Activated CD4-positive, alpha-beta T cell treated with anti-CD3 and anti-CD28 coated beads, Interleukin-2, amount 50 U/mL, for 24 hours (primary cell): ENCODE measurements around the gene NT5C3A.
A peak's percentile ranks its signal among the peaks of the same experiment; 100 is the strongest.
"Not testable (repeated sequence)": the region's sequence is repeated elsewhere in the genome, so short reads cannot be mapped to it uniquely, and the experiment has no call there.

ENCODE experiments used
- DNase-seq, 2 donors: peaks; one replicate each; pipeline ENCODE4 v3.0.0-alpha.2; 2020; ENCODE audit warnings: low read depth in 1 of 2, low spot score in 1 of 2

NT5C3A gene

DNA sequence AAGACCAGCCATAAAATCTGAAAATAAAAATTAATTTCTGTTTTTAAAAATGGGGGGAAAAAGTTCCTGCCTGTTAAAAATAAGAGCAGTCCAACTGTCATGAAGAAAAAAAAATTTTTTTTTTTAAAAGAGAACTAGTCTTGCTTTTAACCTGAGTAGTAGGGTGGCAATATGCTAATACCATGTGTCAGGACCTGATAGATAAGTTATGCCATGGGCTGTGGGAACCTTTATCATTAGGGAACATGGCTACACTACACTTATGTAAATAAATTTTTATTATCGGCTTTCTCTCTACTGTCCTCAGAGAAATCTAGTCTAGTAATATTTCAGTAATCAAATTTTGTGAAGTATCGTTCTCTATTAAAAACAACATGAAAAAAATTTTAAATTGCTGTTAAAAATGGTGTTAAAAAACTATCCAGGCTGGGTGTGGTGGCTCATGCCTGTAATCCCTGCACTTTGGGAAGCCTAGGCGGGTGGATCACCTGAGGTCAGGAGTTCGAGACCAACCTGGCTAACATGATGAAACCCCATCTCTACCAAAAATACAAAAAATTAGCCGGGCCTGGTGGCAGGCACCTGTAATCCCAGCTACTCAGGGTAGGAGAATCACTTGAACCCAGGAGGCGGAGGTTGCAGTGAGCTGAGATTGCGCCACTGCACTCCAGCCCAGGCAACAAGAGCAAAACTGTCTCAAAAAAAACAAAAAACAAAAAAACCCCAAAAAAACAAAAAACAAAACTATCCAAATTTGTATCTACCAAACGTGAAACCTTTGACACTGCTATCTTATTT lies 20.7 kb downstream of the NT5C3A start:
- no peak for DNase-seq

- peak in 1 of 2 donors; percentile 52 for DNase-seq
Measured at GRCh38 chr7:33040803-33041516, 21.6 kb downstream of the NT5C3A start.

DNA sequence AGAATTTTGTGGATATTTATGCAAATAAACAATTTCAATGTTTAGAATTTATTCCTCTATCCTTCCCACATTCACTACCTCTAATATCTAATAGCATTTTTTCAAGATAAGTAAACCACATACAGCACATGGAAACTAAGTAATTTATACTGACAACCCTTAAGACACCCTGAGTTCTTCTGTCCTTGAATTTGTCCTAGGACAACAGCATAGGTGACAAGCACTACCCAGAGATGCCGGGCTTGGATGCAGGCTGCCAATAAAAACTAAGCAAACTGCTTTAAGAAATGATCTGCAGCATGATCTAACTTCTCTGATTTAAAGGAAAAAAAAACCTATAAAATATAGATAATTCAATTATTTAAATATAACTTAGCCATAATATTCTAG lies 22.7 kb downstream of the NT5C3A start:
- DNase-seq: no peak

DNA sequence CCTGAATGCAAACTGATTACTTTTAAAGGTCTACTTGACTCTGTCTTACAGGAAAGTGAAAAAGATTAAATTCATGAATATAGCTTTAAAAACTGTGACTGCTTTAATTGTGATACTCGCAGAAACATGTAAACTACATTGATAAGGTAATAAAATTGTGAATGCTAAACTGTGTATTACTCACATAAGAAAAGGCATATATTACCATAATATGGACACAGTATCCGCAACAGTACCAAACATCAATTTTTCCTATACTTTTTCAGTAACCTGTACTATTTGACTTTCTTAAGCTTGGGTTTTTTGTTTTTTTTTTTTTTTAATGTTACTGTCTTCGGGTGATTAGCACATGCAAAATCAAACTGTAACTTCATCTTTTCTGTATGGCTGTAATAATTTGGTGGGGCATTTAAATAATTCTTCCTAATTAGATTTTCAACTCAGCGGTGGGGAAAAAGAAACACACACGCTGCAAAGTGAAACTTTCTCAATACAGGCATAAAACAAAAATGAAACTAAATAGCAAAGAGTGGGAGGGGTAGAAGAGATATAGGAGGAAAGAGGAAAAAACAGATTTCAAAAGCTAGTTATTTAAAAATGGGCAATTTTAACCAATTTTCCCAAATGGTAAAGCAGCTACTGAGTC lies 23.2 kb downstream of the NT5C3A start:
- no peak for DNase-seq

GRCh38 chr7:33038639-33039038 lies 23.9 kb downstream of the NT5C3A start:
- no peak for DNase-seq

- DNase-seq: no peak
Measured at GRCh38 chr7:33035776-33036175, 26.8 kb downstream of the NT5C3A start.

DNA sequence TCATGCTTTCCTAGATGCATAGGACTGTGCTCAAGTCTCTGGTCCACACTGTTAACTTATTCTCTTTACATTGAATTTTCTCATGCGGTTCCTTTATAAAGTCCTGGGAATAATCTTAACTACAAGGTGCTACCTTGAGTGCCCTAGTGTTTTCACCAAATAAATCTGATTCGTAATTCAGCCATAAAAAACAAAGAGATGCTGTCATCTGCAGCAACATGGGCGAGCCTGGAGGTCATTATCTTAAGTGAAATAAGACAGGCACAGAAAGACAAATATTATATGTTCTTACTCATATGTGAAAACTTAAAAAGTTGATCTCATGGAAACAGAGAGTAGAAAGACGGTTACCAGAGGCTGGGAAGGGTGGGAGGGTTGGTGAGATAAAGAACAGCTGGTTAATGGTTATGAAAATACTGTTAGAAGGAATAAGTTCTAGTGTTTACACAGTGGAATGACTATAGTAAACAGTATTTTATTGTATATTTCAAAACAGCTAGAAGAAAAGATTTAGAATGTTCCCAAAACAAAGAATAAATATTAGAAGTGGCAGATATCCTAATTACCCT lies 38.3 kb downstream of the NT5C3A start:
- DNase-seq: no peak

DNA sequence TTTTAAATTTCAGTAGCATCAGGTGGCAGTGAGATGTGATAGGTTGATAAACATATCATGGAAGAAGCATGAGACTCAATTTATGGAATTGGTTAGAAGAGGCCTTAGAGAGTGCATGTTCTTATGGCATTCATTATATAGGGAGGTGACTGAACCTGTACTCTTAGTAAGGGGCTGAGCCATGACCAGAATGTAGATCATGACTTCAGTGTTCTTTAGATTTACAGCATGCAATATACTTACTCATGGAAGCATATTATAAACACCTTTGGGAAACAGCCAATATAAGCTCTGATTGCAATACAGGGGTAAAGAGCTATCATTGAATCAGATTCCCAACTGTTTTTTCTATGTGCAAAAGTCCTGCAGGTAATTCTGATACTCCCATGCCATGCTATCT lies 50.2 kb downstream of the NT5C3A start:
- no peak for DNase-seq

- no peak for DNase-seq
Measured at GRCh38 chr7:33009734-33010133, 52.8 kb downstream of the NT5C3A start.

GRCh38 chr7:33005690-33006089 lies 56.9 kb downstream of the NT5C3A start:
- DNase-seq: not testable (repeated sequence)

- not testable (repeated sequence) for DNase-seq
Measured at GRCh38 chr7:33005193-33005592, 57.4 kb downstream of the NT5C3A start.

- not testable (repeated sequence) for DNase-seq
Measured at GRCh38 chr7:33004104-33004616, 58.4 kb downstream of the NT5C3A start.

GRCh38 chr7:33003111-33003510 lies 59.5 kb downstream of the NT5C3A start:
- not testable (repeated sequence) for DNase-seq

DNA sequence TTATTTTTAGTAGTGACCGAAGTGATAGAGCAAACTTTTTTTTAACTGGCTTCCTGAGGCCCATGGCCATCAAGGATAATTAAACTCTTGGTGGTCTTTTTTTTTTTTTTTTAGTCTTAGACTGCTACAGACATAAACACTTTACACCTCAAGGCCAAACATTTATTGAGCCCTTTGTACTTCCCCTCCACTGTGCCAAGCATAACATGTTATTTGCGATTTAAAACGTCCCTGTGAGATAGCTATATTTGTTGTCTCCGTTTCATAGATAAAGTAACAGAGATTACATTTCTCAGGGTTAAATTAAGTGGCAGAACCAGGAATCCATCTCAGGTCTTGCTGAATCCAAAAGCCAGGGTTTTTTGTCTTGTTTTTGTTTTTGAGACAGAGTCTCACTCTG lies 63.2 kb downstream of the NT5C3A start:
- DNase-seq: not testable (repeated sequence)

GRCh38 chr7:32998361-32999171 lies 64.0 kb downstream of the NT5C3A start:
- DNase-seq: not testable (repeated sequence)

DNA sequence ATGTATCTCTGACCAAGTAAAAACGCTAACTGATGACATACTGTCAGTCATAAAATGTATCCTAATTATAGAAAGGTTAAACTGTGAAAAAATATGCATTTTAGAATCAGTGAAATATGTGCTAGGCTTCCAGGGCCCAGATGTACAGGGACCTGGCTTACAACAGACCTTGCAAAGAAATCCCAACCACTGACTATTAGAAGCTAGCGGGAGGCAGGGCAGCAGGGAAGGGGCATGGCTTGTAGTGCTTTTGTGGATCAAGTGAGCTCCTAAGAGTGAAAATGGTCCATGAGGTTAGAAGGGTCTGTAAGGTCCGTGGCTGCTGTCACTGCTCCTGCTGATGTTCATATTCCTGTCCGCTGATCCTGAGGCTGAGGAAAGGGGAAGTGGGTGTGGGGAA lies 64.6 kb downstream of the NT5C3A start:
- not testable (repeated sequence) for DNase-seq

- not testable (repeated sequence) for DNase-seq
Measured at GRCh38 chr7:32992750-32993149, 69.8 kb downstream of the NT5C3A start.

- DNase-seq: not testable (repeated sequence)
Measured at GRCh38 chr7:32991975-32992700, 70.4 kb downstream of the NT5C3A start.

- not testable (repeated sequence) for DNase-seq
Measured at GRCh38 chr7:32991068-32991585, 71.4 kb downstream of the NT5C3A start.

GRCh38 chr7:32988148-32988547 lies 74.4 kb downstream of the NT5C3A start:
- not testable (repeated sequence) for DNase-seq
